ENCODE data around the gene TMEM179B.

DNA sequence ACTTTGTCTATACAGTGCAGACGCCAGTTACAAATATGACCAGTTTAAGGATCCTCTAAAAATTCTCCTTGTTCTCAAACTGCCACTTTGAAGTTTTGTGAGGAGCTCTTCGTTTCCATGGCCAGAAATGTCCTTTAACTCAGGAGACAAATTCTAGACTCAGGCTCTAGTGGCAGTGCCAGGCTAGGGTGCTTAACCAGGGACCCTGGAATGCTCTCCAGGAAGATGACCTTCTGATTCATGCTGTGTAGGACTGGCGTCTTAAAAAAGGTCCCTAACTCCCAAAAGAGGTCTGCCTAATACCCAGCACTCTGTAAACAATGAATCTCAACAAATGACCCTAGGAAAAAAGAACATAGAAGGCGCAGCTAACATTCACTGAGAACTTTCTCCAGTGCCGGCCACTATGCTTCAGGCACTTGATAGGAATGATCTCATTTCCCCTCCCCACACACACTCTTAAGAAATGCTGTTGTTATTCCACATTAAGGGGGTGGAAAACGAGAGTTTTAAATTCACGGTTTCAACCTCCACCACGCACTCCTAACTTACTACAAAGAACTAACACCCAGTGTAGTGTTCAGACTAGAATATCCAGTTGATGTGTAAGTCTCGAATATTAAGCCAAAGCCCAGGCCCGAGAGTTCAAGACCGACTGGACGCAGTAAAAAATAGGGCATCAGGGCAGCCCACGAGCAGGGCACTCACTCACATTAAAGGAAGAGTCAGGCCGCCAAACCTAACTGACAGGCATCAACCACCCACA lies 17.3 kb downstream of the TMEM179B start:
- TF ChIP-seq, protein P1, sequence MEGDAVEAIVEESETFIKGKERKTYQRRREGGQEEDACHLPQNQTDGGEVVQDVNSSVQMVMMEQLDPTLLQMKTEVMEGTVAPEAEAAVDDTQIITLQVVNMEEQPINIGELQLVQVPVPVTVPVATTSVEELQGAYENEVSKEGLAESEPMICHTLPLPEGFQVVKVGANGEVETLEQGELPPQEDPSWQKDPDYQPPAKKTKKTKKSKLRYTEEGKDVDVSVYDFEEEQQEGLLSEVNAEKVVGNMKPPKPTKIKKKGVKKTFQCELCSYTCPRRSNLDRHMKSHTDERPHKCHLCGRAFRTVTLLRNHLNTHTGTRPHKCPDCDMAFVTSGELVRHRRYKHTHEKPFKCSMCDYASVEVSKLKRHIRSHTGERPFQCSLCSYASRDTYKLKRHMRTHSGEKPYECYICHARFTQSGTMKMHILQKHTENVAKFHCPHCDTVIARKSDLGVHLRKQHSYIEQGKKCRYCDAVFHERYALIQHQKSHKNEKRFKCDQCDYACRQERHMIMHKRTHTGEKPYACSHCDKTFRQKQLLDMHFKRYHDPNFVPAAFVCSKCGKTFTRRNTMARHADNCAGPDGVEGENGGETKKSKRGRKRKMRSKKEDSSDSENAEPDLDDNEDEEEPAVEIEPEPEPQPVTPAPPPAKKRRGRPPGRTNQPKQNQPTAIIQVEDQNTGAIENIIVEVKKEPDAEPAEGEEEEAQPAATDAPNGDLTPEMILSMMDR (IDR thresholded peaks at IDR 0.05; ENCODE audit: borderline replicate concordance, extremely low read depth, low read length, poor library complexity, severe bottlenecking): no peak
- TF ChIP-seq EZH2 (IDR thresholded peaks at IDR 0.05; ENCODE audit: borderline replicate concordance, low read depth, low read length, severe bottlenecking): no peak
